NB4 (cell line): Measurements from ENCODE around the gene PEMT.

Experiments
- DNase-seq: peaks from one replicate; pipeline ENCODE4 v3.0.0; 2010; ENCODE audit warnings: low read depth
- H3K4me3 ChIP-seq: one replicate; pipeline ENCODE4 v1.5.1; 2011; ENCODE audit warnings: mild to moderate bottlenecking, low read depth, low read length, moderate library complexity
- CTCF ChIP-seq: IDR thresholded peaks from one replicate; pipeline ENCODE4 v1.5.1; 2012; ENCODE audit warnings: low read depth, low read length
- MAX ChIP-seq: IDR thresholded peaks from 2 replicates; pipeline ENCODE4 v1.6.1; 2011; ENCODE audit warnings: low read depth, low read length
- MYC ChIP-seq: IDR thresholded peaks from 2 replicates; pipeline ENCODE4 v1.6.1; 2011; ENCODE audit warnings: low read depth, low read length
- POLR2A ChIP-seq: IDR thresholded peaks from 2 replicates; pipeline ENCODE4 v1.6.1; 2011; ENCODE audit warnings: mild to moderate bottlenecking; ENCODE audit not compliant: insufficient read length; ENCODE audit errors: extremely low read depth

Gene PEMT

GRCh38 chr17:17500999-17501605 is 90.4 kb downstream of the PEMT start:
- no peak for DNase-seq
- no peak for TF ChIP-seq MAX
- no peak for TF ChIP-seq CTCF
- TF ChIP-seq POLR2A = no peak
- no peak overlapping the region for H3K4me3 ChIP-seq

- TF ChIP-seq POLR2A = no peak
- TF ChIP-seq CTCF = no peak
- TF ChIP-seq MAX = no peak
- TF ChIP-seq MYC = no peak
- DNase-seq = no peak
- no peak overlapping the region for H3K4me3 ChIP-seq
These were observed 91.9 kb downstream of the PEMT start for GRCh38 chr17:17499402-17500145.

- H3K4me3 ChIP-seq = no peak overlapping the region
- no peak for DNase-seq
- TF ChIP-seq MYC = no peak
- TF ChIP-seq POLR2A = no peak
- no peak for TF ChIP-seq MAX
- no peak for TF ChIP-seq CTCF
These were observed 92.8 kb downstream of the PEMT start for GRCh38 chr17:17498606-17499301.

GRCh38 chr17:17497845-17498520 is 93.5 kb downstream of the PEMT start:
- no peak overlapping the region for H3K4me3 ChIP-seq
- TF ChIP-seq POLR2A (no peak), CTCF (no peak), MAX (no peak), MYC (no peak)
- DNase-seq = no peak

GRCh38 chr17:17497065-17497844 is 94.3 kb downstream of the PEMT start:
- TF ChIP-seq POLR2A (no peak), MAX (no peak), MYC (no peak), CTCF (no peak)
- no peak for DNase-seq
- H3K4me3 ChIP-seq = no peak overlapping the region
